Neuronal stem cell (in vitro differentiated cells): Measurements from ENCODE around the gene NRAP.

Experiments used
- DNase-seq: peaks from one replicate; pipeline ENCODE4 v3.0.0-alpha.2; 2013; ENCODE audit warnings: low spot score
- H2AFZ ChIP-seq: one replicate; pipeline ENCODE4 v1.6.1; 2013; ENCODE audit warnings: mild to moderate bottlenecking, low read length, inconsistent platforms
- H2AK5ac ChIP-seq: 2 replicates; pipeline ENCODE4 v1.6.1; 2013; ENCODE audit warnings: low read depth, mild to moderate bottlenecking, inconsistent platforms, low read length, moderate library complexity, mixed read lengths
- H2BK120ac ChIP-seq: 2 replicates; pipeline ENCODE4 v1.6.1; 2013; ENCODE audit warnings: low read depth, mild to moderate bottlenecking, inconsistent platforms, low read length, moderate library complexity, mixed read lengths
- H2BK12ac ChIP-seq: one replicate; pipeline ENCODE4 v1.6.1; 2013; ENCODE audit warnings: low read length, inconsistent platforms
- H2BK15ac ChIP-seq: 2 replicates; pipeline ENCODE4 v1.6.1; 2013; ENCODE audit warnings: mild to moderate bottlenecking, low read length, inconsistent platforms, mixed read lengths
- H2BK5ac ChIP-seq: one replicate; pipeline ENCODE4 v1.6.1; 2013; ENCODE audit warnings: inconsistent platforms, mild to moderate bottlenecking, low read length, moderate library complexity
- H3K14ac ChIP-seq: one replicate; pipeline ENCODE4 v1.6.1; 2013; ENCODE audit warnings: low read length, inconsistent platforms
- H3K18ac ChIP-seq: 2 replicates; pipeline ENCODE4 v1.6.1; 2013; ENCODE audit warnings: low read length, inconsistent platforms
- H3K23ac ChIP-seq: 2 replicates; pipeline ENCODE4 v1.6.1; 2013; ENCODE audit warnings: low read depth, mild to moderate bottlenecking, mixed read lengths, low read length, inconsistent platforms; ENCODE audit not compliant: poor library complexity
- H3K27ac ChIP-seq: replicated peaks from 3 replicates; pipeline ENCODE4 v1.5.1; 2013; ENCODE audit warnings: low read length, inconsistent platforms
- H3K27me3 ChIP-seq, 3 experiments: 2 replicates each; pipeline ENCODE4 v1.6.1; 2013; ENCODE audit warnings: low read length in 3 of 3, mild to moderate bottlenecking in 2 of 3, inconsistent platforms in 1 of 3, low read depth in 1 of 3, mixed read lengths in 1 of 3, moderate library complexity in 1 of 3; ENCODE audit not compliant: control insufficient read depth in 3 of 3, insufficient read depth in 3 of 3
- H3K36me3 ChIP-seq, 2 donors: replicated peaks in 1 of 2; 2 replicates each; pipeline ENCODE4 v1.6.1; 2013; ENCODE audit warnings: low read length in 2 of 2; ENCODE audit not compliant: control insufficient read depth in 2 of 2, insufficient read depth in 2 of 2
- H3K4ac ChIP-seq: 2 replicates; pipeline ENCODE4 v1.6.1; 2013; ENCODE audit warnings: inconsistent platforms, mild to moderate bottlenecking, low read length, moderate library complexity
- H3K4me1 ChIP-seq, 2 donors: 1 replicate in 1 of 2; 2 replicates in 1 of 2; pipeline ENCODE4 v1.6.1; 2013; ENCODE audit warnings: low read length in 2 of 2, low read depth in 1 of 2; ENCODE audit not compliant: control insufficient read depth in 2 of 2, insufficient read depth in 1 of 2
- H3K4me2 ChIP-seq: one replicate; pipeline ENCODE4 v1.6.1; 2013; ENCODE audit warnings: mild to moderate bottlenecking, low read length, inconsistent platforms; ENCODE audit not compliant: insufficient read depth, poor library complexity, severe bottlenecking
- H3K4me3 ChIP-seq, 2 donors: 2 replicates each; pipeline ENCODE4 v1.5.1; 2013; ENCODE audit warnings: low read length in 2 of 2, mild to moderate bottlenecking in 2 of 2, inconsistent platforms in 1 of 2, moderate library complexity in 1 of 2
- H3K79me1 ChIP-seq: one replicate; pipeline ENCODE4 v1.6.1; 2013; ENCODE audit warnings: low read depth, mild to moderate bottlenecking, inconsistent platforms, low read length, moderate library complexity
- H3K9ac ChIP-seq: one replicate; pipeline ENCODE4 v1.6.1; 2013; ENCODE audit warnings: mild to moderate bottlenecking, low read depth, low read length, inconsistent platforms; ENCODE audit not compliant: poor library complexity
- H3K9me3 ChIP-seq, 2 donors: replicated peaks in 1 of 2; 2 replicates each; pipeline versions ENCODE3 to v1.6.1; 2013; ENCODE audit warnings: low read length in 2 of 2, mild to moderate bottlenecking in 2 of 2, inconsistent platforms in 1 of 2, low read depth in 1 of 2, mixed read lengths in 1 of 2, moderate library complexity in 1 of 2; ENCODE audit not compliant: control insufficient read depth in 2 of 2, insufficient read depth in 1 of 2
- H4K8ac ChIP-seq: one replicate; pipeline ENCODE4 v1.6.1; 2013; ENCODE audit warnings: low read depth, mild to moderate bottlenecking, inconsistent platforms, low read length, moderate library complexity
- H4K91ac ChIP-seq: one replicate; pipeline ENCODE4 v1.6.1; 2013; ENCODE audit warnings: low read length, low read depth, mild to moderate bottlenecking, inconsistent platforms; ENCODE audit not compliant: poor library complexity
- WGBS, 2 donors: extraction: QIAGEN DNeasy Blood & Tissue Kit; methylation state at CpG; one replicate each; pipeline ENCODE4 v1.1.7; 2013; ENCODE audit warnings: missing lambda C conversion rate in 2 of 2, mixed read lengths in 1 of 2; ENCODE audit not compliant: insufficient read length in 2 of 2, insufficient replicate concordance in 1 of 2; ENCODE audit errors: extremely low coverage in 2 of 2; 5-methylcytosine and 5-hydroxymethylcytosine counted together

Gene NRAP

DNA sequence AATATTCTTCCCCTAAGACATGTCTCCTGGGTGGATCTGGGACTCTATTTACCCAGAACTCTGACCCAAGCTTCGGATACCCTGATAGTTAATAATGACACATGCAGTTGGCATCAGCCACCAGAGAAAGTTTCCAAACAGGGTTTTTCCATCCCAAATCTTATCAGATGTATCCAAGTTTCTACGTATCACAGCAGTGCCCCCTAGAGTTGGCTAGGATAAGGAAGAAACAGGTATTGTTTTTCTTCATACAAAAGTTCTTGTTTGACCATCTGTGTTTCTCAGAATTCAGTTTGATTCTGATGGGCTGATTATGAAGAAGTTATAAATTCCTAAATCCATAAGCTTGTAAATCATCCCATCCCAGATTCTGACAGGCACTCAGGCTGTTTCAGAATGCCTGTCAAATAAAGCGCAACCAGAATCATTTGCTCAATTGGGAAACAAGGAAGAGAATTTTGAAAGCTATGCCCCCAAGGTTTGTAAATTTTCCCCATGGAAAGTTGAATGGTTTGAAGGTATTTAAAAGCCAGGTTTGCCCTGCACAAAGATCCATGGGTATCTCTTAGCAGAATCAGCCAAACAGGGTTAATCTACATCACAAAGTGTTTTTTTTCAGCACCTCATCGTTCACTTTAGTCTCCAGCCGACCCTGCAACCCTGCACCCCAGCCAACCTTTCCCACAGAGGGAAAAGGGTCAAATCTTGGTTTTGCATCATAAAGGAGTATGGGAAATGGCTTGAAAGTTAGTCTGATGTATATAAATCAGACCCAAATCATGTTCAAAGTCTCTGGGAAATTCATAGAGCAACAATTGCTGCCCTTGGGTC, 47.4 kb downstream of the NRAP start:
- Histone ChIP-seq H2AFZ (peak overlapping the region; percentile 2), H4K8ac (no peak overlapping the region), H3K27ac (no peak overlapping the region), H3K4me1 (peaks cover 17 to 34% of the 10 kb centered on the region in 2 donors), H3K14ac (no peak overlapping the region), H2BK5ac (no peak overlapping the region), H4K91ac (no peak overlapping the region), H3K9ac (no peak overlapping the region), H3K4me2 (no peak overlapping the region), H2AK5ac (no peak overlapping the region), H3K18ac (no peak overlapping the region), H3K23ac (no peak overlapping the region), H3K4me3 (no peak overlapping the region), H2BK120ac (no peak overlapping the region), H3K27me3 (peaks cover 0 to 6% (median 0%) of the 10 kb centered on the region in 3 experiments), H2BK12ac (no peak overlapping the region), H3K9me3 (no peaks in the 10 kb centered on the region), H2BK15ac (no peak overlapping the region), H3K4ac (no peak overlapping the region), H3K79me1 (no peaks in the 10 kb centered on the region), H3K36me3 (no peaks in the 10 kb centered on the region)
- no CpG with 5 or more reads among the region's 5 CpGs for WGBS, 2 donors
- DNase-seq = no peak

DNA sequence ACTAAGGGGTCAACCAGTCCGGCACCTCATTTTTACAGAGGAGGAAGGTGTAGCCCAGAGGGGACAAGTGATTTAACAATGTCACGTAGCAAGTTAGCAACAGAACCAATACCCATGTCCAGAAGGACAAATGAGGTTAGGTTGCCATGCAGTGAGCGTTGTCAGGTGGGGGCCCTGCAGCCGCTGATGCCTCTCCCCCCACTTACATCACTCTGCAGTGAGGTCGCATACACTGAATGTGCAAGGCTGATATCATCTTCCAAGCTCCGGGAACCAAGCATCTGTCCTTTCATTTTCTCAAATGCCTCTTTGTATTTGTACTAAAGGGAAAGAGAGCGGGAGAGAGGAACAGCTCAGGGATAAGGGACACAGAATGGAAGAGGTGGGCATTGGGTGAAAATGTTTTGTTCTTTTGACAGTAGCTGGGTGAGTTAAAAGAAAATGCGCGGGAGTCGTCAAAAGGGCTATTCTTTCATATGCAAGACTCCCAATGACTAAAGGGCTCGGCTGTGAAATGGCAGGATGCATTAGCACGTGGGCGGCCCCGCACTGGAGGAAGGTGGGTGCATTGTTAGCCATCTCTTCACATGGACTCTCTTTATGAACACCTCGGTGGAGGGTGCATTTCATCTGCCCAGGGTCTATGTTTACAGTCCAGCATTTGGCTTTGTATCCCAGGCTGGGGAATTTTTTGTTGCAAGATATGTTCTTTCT, 49.7 kb downstream of the NRAP start:
- Histone ChIP-seq H2BK5ac (no peak overlapping the region), H3K79me1 (no peaks in the 10 kb centered on the region), H3K14ac (no peak overlapping the region)

DNA sequence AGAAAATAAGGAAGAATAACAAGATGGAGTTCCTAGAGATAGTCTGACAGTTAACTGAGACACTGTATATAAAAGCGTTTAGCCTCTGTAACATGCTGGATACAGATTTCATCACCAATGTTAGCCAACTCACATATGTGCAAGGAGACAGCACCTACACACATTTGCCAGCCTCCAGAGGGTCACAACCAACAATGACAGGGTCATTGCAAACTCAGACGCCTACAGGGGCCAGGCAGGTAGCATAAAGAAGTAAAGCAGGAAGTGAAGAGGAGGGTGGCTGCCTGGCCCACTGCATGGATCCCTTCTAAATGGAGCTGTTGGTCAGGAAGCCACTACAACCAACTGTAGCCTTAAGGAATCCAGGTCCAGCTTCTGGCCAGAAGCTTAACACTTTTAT, 50.4 kb downstream of the NRAP start:
- H2AFZ ChIP-seq = no peak overlapping the region
- H3K4me3 ChIP-seq = no peak overlapping the region
- peaks cover 17 to 25% of the 10 kb centered on the region in 2 donors for H3K4me1 ChIP-seq
- no peak overlapping the region for H3K14ac ChIP-seq
- H3K18ac ChIP-seq = no peak overlapping the region
- no peak overlapping the region for H3K4ac ChIP-seq
- DNase-seq = no peak
- H2AK5ac ChIP-seq = no peak overlapping the region
- peaks cover 0 to 6% (median 0%) of the 10 kb centered on the region in 3 experiments for H3K27me3 ChIP-seq
- no peaks in the 10 kb centered on the region for H3K9me3 ChIP-seq
- no peaks in the 10 kb centered on the region for H3K79me1 ChIP-seq
- H3K27ac ChIP-seq = no peak overlapping the region
- no peak overlapping the region for H3K9ac ChIP-seq
- H2BK120ac ChIP-seq = no peak overlapping the region
- no peak overlapping the region for H4K8ac ChIP-seq
- H3K36me3 ChIP-seq = no peaks in the 10 kb centered on the region
- no peak overlapping the region for H3K23ac ChIP-seq
- no peak overlapping the region for H2BK5ac ChIP-seq
- no CpG with 5 or more reads among the region's 2 CpGs for WGBS, 2 donors
- H2BK12ac ChIP-seq = no peak overlapping the region
- no peak overlapping the region for H3K4me2 ChIP-seq
- H2BK15ac ChIP-seq = no peak overlapping the region
- no peak overlapping the region for H4K91ac ChIP-seq

More for the DNA sequence above, 49.7 kb downstream of the NRAP start:
- Histone ChIP-seq H3K27ac (no peak overlapping the region), H2BK120ac (no peak overlapping the region), H3K4me3 (no peak overlapping the region), H2AFZ (peak overlapping the region; percentile 72), H3K27me3 (peaks cover 0 to 6% (median 0%) of the 10 kb centered on the region in 3 experiments), H3K4me2 (no peak overlapping the region), H3K23ac (no peak overlapping the region), H2BK15ac (no peak overlapping the region), H4K91ac (no peak overlapping the region), H3K4me1 (peaks cover 17 to 25% of the 10 kb centered on the region in 2 donors), H3K4ac (no peak overlapping the region), H4K8ac (no peak overlapping the region), H3K9me3 (no peaks in the 10 kb centered on the region), H2AK5ac (peak overlapping the region; percentile 8), H3K9ac (no peak overlapping the region), H3K36me3 (no peaks in the 10 kb centered on the region), H3K18ac (peak overlapping the region; percentile 46), H2BK12ac (no peak overlapping the region)
- no peak for DNase-seq
- WGBS, 2 donors = no CpG with 5 or more reads among the region's 15 CpGs

DNA sequence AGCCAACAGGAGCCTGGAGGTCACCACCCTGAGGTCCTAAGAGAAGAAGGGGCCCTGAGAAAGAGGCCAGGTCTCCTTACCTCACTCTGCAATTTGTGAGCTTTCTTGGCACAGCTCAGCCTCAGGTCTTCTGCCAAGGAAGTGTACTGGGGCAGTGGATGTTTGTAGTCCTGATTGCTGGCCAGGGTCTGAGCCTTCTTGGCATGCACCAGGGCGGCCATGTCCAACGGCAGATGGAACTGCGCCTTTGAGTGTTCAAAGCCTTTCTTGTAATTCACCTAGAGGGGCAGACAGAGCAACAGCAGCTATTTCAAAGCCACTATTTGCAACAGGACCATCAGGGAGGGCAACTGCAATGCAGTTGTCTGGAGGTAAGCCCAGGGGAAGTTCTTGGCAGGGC, 51.7 kb downstream of the NRAP start:
- no peaks in the 10 kb centered on the region for H3K79me1 ChIP-seq
- H4K91ac ChIP-seq = no peak overlapping the region
- H2BK15ac ChIP-seq = no peak overlapping the region
- H2BK120ac ChIP-seq = no peak overlapping the region
- no peaks in the 10 kb centered on the region for H3K36me3 ChIP-seq
- WGBS, 2 donors = no CpG with 5 or more reads among the region's 3 CpGs
- H2BK5ac ChIP-seq = no peak overlapping the region
- H3K4me1 ChIP-seq = peaks cover 16 to 24% of the 10 kb centered on the region in 2 donors
- H3K9ac ChIP-seq = no peak overlapping the region
- H3K27me3 ChIP-seq = peaks cover 0 to 6% (median 0%) of the 10 kb centered on the region in 3 experiments
- no peaks in the 10 kb centered on the region for H3K9me3 ChIP-seq
- no peak overlapping the region for H3K4me3 ChIP-seq
- H2BK12ac ChIP-seq = no peak overlapping the region
- H4K8ac ChIP-seq = no peak overlapping the region
- no peak overlapping the region for H3K18ac ChIP-seq
- DNase-seq = no peak
- no peak overlapping the region for H3K14ac ChIP-seq
- H3K27ac ChIP-seq = no peak overlapping the region
- no peak overlapping the region for H3K4me2 ChIP-seq
- H3K23ac ChIP-seq = no peak overlapping the region
- no peak overlapping the region for H2AFZ ChIP-seq
- no peak overlapping the region for H3K4ac ChIP-seq
- no peak overlapping the region for H2AK5ac ChIP-seq
